Activated CD4-positive, alpha-beta T cell treated with anti-CD3 and anti-CD28 coated beads, Interleukin-2, amount 50 U/mL, for 4 hours (primary cell): ENCODE measurements around the gene ZFP1.

Experiments used
- DNase-seq, 2 experiments: peaks; one replicate each; pipeline ENCODE4 v3.0.0-alpha.2; 2020

ZFP1 gene

GRCh38 chr16:75148311-75149195 is at the start of gene ZFP1:
TSS of gene ZFP1 (plus strand) at chr16:75148524. CDS start at chr16:75152952, 4,428 bp downstream.
- DNase-seq, result peak; percentile 93 to 94

- no peak for DNase-seq
Measured at GRCh38 chr16:75099075-75099667, 49.2 kb upstream of the ZFP1 start.

GRCh38 chr16:75099738-75100602 is 48.4 kb upstream of the ZFP1 start:
- no peak for DNase-seq

- DNase-seq, result no peak
Measured at GRCh38 chr16:75100603-75100990, 47.7 kb upstream of the ZFP1 start.

- DNase-seq, result no peak
Measured at GRCh38 chr16:75101635-75102034, 46.7 kb upstream of the ZFP1 start.

- DNase-seq, result no peak
Measured at GRCh38 chr16:75102595-75102994, 45.7 kb upstream of the ZFP1 start.

- no peak for DNase-seq
Measured at GRCh38 chr16:75103994-75104393, 44.3 kb upstream of the ZFP1 start.

- no peak for DNase-seq
Measured at GRCh38 chr16:75104836-75105235, 43.5 kb upstream of the ZFP1 start.

GRCh38 chr16:75105306-75106061 is 42.8 kb upstream of the ZFP1 start:
- no peak for DNase-seq

GRCh38 chr16:75106351-75107274 is 41.7 kb upstream of the ZFP1 start:
- no peak for DNase-seq

GRCh38 chr16:75107505-75107904 is 40.8 kb upstream of the ZFP1 start:
- DNase-seq, result no peak

GRCh38 chr16:75108792-75109731 is 39.3 kb upstream of the ZFP1 start:
- DNase-seq, result peak; percentile 72 to 74

- no peak for DNase-seq
Measured at GRCh38 chr16:75109732-75110243, 38.5 kb upstream of the ZFP1 start.

- peak; percentile 77 for DNase-seq
Measured at GRCh38 chr16:75110637-75111513, 37.4 kb upstream of the ZFP1 start.

- no peak for DNase-seq
Measured at GRCh38 chr16:75111514-75111940, 36.8 kb upstream of the ZFP1 start.

- DNase-seq, result no peak
Measured at GRCh38 chr16:75111961-75112733, 36.2 kb upstream of the ZFP1 start.

GRCh38 chr16:75112734-75113491 is 35.4 kb upstream of the ZFP1 start:
- no peak for DNase-seq
